CD4-positive, alpha-beta T cell (primary cell): Measurements from ENCODE around the gene TSKS. TPM values are rescaled to one million over a fixed set of nuclear protein-coding genes. Genes with fewer than 3 reads are reported as not detected.

Source experiments
- ATAC-seq: fragments of 200-7000 bp; cut with Tn5 transposase; one replicate; pipeline ENCODE4 v1.10.0; 2022; ENCODE audit warnings: mild to moderate bottlenecking; ENCODE audit not compliant: poor library complexity
- CTCF ChIA-PET: fragments of 350-600 bp; sonication (Branson Sonifier 250); formaldehyde crosslinking; loops from one replicate; lab custom pipeline; 2021; ENCODE audit warnings: antibody characterized with exemption, inconsistent platforms; lab: Charles Lee
- POLR2A ChIA-PET: fragments of 350-600 bp; sonication (Branson Sonifier 250); formaldehyde crosslinking; loops from one replicate; lab custom pipeline; 2021; ENCODE audit warnings: antibody characterized with exemption, inconsistent platforms; lab: Charles Lee
- DNase-seq, 14 experiments: peaks; one replicate each; pipeline ENCODE4 v3.0.0-alpha.2; 2013 to 2020; ENCODE audit warnings: mixed read lengths in 2 of 14
- H3K27ac ChIP-seq, 2 donors: one replicate each; pipeline versions ENCODE4 v1.5.1 to v1.7.0; 2013; ENCODE audit warnings: low read length in 2 of 2, low read depth in 1 of 2, mild to moderate bottlenecking in 1 of 2
- H3K27me3 ChIP-seq, 2 experiments: 1 replicate in 1 of 2; 2 replicates in 1 of 2; pipeline versions ENCODE4 v1.6.1 to v1.7.0; 2013; ENCODE audit warnings: low read length in 2 of 2, control low read depth in 1 of 2, mild to moderate bottlenecking in 1 of 2, moderate library complexity in 1 of 2; ENCODE audit not compliant: insufficient read depth in 2 of 2, control insufficient read depth in 1 of 2
- H3K36me3 ChIP-seq: one replicate; pipeline ENCODE4 v1.6.1; 2013; ENCODE audit warnings: low read length, control low read depth; ENCODE audit not compliant: insufficient read depth
- H3K4me1 ChIP-seq: one replicate; pipeline ENCODE4 v1.6.1; 2013; ENCODE audit warnings: low read length, control low read depth; ENCODE audit not compliant: insufficient read depth
- H3K4me3 ChIP-seq: one replicate; pipeline ENCODE4 v1.5.1; 2013; ENCODE audit warnings: mild to moderate bottlenecking, low read length, moderate library complexity
- H3K9me3 ChIP-seq, 2 experiments: 1 replicate in 1 of 2; 2 replicates in 1 of 2; pipeline versions ENCODE4 v1.6.1 to v1.7.0; 2013; ENCODE audit warnings: low read length in 2 of 2, mild to moderate bottlenecking in 2 of 2, control low read depth in 1 of 2, moderate library complexity in 1 of 2; ENCODE audit not compliant: control insufficient read depth in 1 of 2, insufficient read depth in 1 of 2
- H3K27ac Mint-ChIP-seq: one replicate; pipeline ENCODE4 v1.8.0; 2020; ENCODE audit warnings: mixed read lengths
- H3K27me3 Mint-ChIP-seq: one replicate; pipeline ENCODE4 v1.8.0; 2021; ENCODE audit warnings: mixed read lengths
- H3K36me3 Mint-ChIP-seq: one replicate; pipeline ENCODE4 v1.8.0; 2021; ENCODE audit warnings: low read depth, mixed read lengths
- H3K4me1 Mint-ChIP-seq: one replicate; pipeline ENCODE4 v1.8.0; 2021; ENCODE audit warnings: low read depth, mixed read lengths
- H3K4me3 Mint-ChIP-seq: one replicate; pipeline ENCODE4 v1.8.0; 2020; ENCODE audit warnings: mild to moderate bottlenecking, mixed read lengths
- H3K9me3 Mint-ChIP-seq: one replicate; pipeline ENCODE4 v1.8.0; 2020; ENCODE audit warnings: mixed read lengths
- CTCF ChIP-seq: fragments of 200-600 bp; IDR thresholded peaks from one replicate; pipeline ENCODE4 v1.8.0; 2022; ENCODE audit warnings: antibody characterized with exemption, mild to moderate bottlenecking
- intact Hi-C, 2 experiments: fragments of 100-400 bp; cut with DNase I in 1 of 2; cut with micrococcal nuclease in 1 of 2; formaldehyde crosslinking; loops; one replicate each; pipeline versions ENCODE4 v1.15.1 to v1.9.0; 2023 to 2025; cut with DNase I, micrococcal nuclease
- total RNA-seq, 174 experiments: library from RNA in 2 of 174; stranded (reverse) in 2 of 174; gene quantifications; one replicate each; pipeline ENCODE4 v1.2.3 and lab custom pipeline; 2021 to 2026

The TSKS gene
- total RNA-seq, 2 experiments from 2014 or later = 2.1 to 2.9 TPM

GRCh38 chr19:49805822-49806619 lies 42.9 kb upstream of the TSKS start:
- no peak for TF ChIP-seq CTCF
- Mint-ChIP-seq H3K36me3 (peaks cover 31% of the 10 kb centered on the region), H3K4me3 (no peak overlapping the region), H3K27ac (no peak overlapping the region), H3K4me1 (peaks cover 19% of the 10 kb centered on the region), H3K27me3 (no peaks in the 10 kb centered on the region), H3K9me3 (no peaks in the 10 kb centered on the region)
- peaks cover 28% of the 10 kb centered on the region for H3K36me3 ChIP-seq
- H3K9me3 ChIP-seq = no peaks in the 10 kb centered on the region
- H3K27me3 ChIP-seq = no peaks in the 10 kb centered on the region
- peaks cover 22% of the 10 kb centered on the region for H3K4me1 ChIP-seq
- CTCF ChIA-PET = no interaction called here
- intact Hi-C loops = loop anchor here in 1 of 2 experiments (5.0 kb wide), 1 partner anchor 89 kb away; no protein-coding TSS in a partner anchor
- DNase-seq (no peak), ATAC-seq (no peak)
- H3K27ac ChIP-seq = no peak overlapping the region
- POLR2A ChIA-PET = no interaction called here
- no peak overlapping the region for H3K4me3 ChIP-seq

GRCh38 chr19:49803529-49803856 lies 40.4 kb upstream of the TSKS start:
- no peaks in the 10 kb centered on the region for H3K9me3 Mint-ChIP-seq
- no peak overlapping the region for H3K27ac Mint-ChIP-seq
- peaks cover 6% of the 10 kb centered on the region for H3K4me1 Mint-ChIP-seq
- no peak overlapping the region for H3K4me3 Mint-ChIP-seq
- ChIA-PET CTCF (no interaction called here), POLR2A (no interaction called here)
- DNase-seq (no peak), ATAC-seq (no peak)
- H3K27me3 Mint-ChIP-seq = no peaks in the 10 kb centered on the region
- Histone ChIP-seq H3K9me3 (no peaks in the 10 kb centered on the region), H3K27me3 (no peaks in the 10 kb centered on the region), H3K27ac (no peak overlapping the region), H3K36me3 (peaks cover 50% of the 10 kb centered on the region), H3K4me1 (peaks cover 4% of the 10 kb centered on the region), H3K4me3 (no peak overlapping the region)
- TF ChIP-seq CTCF = no peak
- peaks cover 52% of the 10 kb centered on the region for H3K36me3 Mint-ChIP-seq
- intact Hi-C loops = no loop called here

GRCh38 chr19:49802836-49803528 lies 39.9 kb upstream of the TSKS start:
- Mint-ChIP-seq H3K4me1 (peaks cover 3% of the 10 kb centered on the region), H3K9me3 (no peaks in the 10 kb centered on the region), H3K4me3 (no peak overlapping the region), H3K36me3 (peaks cover 57% of the 10 kb centered on the region), H3K27me3 (no peaks in the 10 kb centered on the region), H3K27ac (no peak overlapping the region)
- POLR2A ChIA-PET = no interaction called here
- no peak for ATAC-seq
- Histone ChIP-seq H3K27me3 (no peaks in the 10 kb centered on the region), H3K27ac (no peak overlapping the region), H3K4me1 (no peaks in the 10 kb centered on the region), H3K36me3 (peaks cover 53% of the 10 kb centered on the region), H3K9me3 (no peaks in the 10 kb centered on the region), H3K4me3 (no peak overlapping the region)
- CTCF ChIA-PET = no interaction called here
- no peak for TF ChIP-seq CTCF
- DNase-seq = no peak
- intact Hi-C loops = no loop called here
